NCI-H82 treated with DMSO at 0.1 percent for 48 hours (cell line): ENCODE results near the gene AHRR.
"Not testable (repeated sequence)": the region's sequence is repeated elsewhere in the genome, so short reads cannot be mapped to it uniquely, and the experiment has no call there.

Source experiments
- DNase-seq: peaks from one replicate; lab custom pipeline; 2025; ENCODE audit not compliant: unreplicated experiment; lab: John Stamatoyannopoulos, UW

AHRR gene

GRCh38 chr5:362978-363765 lies 41.7 kb downstream of the AHRR start:
- DNase-seq = no peak

GRCh38 chr5:364497-364896 lies 43.0 kb downstream of the AHRR start:
- no peak for DNase-seq

GRCh38 chr5:366541-367357 lies 45.2 kb downstream of the AHRR start:
- no peak for DNase-seq

DNA sequence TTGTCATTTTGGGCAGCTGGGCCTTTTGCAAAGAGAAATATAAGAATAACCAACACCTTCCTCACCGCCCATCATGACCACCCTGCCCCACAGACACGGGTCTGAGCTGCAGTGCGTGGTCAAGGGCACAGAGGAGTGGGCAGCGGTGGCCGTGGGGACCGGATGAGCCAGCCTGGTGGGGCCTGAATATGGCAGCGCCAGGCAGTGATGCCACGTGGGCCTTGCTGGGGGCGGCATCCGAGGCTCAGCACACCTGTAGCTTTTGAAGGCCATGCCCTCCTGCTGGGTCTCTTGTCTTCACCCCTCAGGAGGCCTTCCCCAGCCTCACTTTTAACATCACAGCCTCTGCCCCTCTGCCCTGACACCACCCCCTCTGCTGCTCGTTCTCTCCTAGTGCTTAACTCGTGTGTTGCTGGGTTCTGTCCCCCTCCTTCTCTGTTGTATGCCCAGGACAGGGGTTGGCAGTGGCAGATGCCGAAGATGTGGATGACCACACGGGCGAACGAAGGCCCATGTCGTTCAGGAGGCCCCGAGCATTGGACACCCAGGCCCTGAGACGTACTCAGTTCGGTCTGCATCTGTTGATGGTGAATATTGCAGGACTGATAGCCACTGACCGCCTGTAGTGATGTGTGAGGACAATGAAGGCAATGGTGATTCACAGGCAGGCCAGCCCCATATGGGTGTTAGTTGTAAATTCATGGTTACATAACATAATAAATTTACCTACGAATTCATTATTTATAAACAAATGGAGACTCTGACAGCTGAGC lies 46.0 kb downstream of the AHRR start:
- no peak for DNase-seq

DNA sequence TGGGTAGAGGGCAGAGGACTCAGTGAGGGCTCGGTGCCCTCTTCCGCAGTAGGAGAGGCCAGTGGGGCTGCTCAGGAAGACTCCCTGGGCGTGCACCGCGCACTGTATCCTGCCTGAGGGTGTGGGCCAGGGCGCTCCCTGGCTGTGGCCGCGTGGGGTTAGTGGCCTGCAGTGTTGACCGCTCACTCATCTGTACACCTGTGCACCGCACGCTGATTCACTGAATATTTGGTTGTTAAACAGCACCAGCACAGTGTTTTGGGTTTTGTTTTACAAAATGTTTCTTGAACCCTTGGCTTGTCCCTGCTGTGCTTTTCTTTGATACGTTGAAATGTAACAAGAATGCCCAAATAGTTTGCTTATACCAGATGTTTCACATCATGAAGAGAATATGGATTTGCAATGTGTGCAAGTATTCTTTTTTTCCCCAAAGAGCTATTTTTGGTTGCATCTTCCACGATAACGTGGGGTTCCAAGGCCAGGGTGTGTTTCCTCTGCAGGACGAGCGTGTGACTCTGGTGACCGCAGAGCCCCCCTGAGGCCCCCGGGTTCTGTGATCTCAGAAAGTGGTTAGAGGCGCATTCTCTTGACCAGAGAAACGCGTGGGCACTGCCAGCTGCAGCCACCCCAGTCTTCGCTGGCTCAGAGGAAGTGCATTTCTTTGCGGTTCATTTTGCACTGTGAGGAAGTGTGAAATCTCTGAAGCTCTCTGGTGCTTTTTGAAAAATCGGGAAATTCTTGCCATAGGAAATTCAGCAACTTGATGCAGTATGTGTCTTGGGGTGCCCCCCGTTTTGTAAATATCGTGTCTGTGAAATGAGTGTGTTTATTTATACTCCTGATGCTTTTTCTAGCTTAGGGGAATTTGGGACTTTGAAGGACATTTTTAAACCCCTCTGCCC lies 46.9 kb downstream of the AHRR start:
- DNase-seq = no peak

- no peak for DNase-seq
These were observed 47.8 kb downstream of the AHRR start for GRCh38 chr5:369151-369868.

GRCh38 chr5:369869-370236 lies 48.3 kb downstream of the AHRR start:
- DNase-seq = not testable (repeated sequence)

GRCh38 chr5:370311-370958 lies 48.9 kb downstream of the AHRR start:
- no peak for DNase-seq

DNA sequence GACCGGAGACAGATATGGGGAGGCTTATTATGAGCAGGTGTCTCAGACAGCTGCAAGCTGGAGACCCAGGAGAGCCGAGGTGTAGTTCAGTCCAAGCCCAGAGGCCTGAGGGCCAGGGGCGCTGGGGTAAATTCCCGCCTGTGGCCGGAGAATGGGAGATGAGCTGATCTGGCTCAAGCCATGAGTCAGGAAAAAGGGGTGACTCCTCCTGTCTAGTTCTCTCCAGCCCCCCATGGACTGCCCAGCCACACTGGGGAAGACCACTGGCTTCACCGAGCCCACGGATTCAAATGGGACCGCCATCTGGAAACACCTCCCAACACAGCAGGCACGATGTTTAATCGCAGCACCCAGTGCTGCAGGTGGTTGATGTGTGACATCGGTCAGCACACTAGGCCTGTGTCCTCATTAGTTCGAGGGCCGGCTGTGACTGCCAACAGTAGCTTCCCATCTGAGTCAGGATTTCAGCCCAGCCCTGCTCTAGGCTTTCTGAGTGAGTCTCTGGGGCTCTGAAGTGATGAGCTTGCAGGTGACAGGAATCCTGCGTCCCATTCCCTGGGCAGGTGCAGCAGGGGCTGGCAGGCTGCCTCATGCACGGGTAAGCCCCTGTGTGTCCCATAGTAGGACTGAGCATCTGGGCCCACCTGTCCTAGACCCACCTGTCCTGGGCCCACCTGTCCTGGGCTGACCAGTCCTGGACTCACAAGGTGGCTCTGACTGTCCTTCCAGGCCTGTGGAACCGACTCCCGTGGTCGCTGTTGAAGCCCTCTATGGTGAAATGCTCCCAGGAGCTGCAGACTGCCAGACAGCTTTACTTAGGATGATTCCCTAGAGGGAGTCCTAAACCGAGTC lies 49.7 kb downstream of the AHRR start:
- no peak for DNase-seq

DNA sequence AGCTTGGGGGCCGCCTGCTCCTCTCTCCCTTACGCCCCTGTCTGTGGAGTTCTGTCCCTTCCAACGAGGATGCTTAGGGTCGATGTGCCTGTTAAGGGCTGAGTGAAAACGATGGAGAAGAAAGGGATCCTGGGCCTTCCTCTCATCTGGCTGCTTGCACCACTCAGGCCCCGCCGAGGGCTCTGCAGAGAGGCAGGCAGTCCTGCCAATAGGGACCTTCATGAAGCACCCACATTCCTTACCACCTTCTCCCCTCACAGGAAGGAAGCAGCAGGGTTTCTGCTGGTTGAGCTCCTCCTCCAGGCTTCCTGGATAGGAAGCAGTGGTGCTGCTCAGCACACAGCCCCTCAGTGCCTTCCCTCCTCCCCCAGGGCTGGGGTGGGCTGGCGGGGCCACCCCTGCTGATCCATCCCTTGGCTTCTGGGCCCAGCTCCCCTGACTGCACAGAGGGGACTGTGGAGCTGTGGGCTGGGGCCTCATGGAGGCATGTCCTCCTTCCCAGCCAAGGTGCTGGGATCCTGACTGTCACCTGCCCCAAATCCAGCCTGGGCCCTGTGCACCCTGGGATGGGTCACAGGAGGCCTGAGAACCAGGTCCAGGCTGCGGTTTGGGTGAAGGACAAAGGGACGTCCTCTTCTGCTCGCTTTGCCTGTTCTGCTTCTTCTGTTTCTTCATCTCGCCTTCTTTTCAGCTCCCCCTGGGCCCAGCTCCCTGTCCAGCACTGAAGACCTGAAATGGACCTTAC lies 50.5 kb downstream of the AHRR start:
- no peak for DNase-seq

DNA sequence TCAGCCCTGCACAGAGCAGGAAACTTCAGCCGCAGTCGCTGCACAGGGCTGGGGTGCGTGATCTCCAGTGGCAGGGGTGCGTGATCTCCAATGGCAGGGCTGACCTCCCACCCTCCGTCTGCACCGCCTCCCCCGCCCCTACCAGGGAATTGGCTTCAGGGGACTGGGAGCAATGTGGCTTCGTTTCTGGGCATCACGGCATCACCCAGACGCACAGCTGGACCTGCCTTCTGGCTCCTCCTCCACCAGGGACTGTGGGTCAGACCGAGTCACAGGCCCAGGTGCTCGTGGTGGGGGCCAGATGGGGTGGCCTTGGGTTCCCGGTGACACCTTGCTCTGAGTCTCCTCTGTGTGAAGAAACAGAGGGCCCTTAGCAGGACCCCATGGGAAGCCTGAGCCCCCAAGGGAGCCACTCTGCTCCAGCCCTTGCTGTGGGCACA lies 51.1 kb downstream of the AHRR start:
- DNase-seq = no peak

DNA sequence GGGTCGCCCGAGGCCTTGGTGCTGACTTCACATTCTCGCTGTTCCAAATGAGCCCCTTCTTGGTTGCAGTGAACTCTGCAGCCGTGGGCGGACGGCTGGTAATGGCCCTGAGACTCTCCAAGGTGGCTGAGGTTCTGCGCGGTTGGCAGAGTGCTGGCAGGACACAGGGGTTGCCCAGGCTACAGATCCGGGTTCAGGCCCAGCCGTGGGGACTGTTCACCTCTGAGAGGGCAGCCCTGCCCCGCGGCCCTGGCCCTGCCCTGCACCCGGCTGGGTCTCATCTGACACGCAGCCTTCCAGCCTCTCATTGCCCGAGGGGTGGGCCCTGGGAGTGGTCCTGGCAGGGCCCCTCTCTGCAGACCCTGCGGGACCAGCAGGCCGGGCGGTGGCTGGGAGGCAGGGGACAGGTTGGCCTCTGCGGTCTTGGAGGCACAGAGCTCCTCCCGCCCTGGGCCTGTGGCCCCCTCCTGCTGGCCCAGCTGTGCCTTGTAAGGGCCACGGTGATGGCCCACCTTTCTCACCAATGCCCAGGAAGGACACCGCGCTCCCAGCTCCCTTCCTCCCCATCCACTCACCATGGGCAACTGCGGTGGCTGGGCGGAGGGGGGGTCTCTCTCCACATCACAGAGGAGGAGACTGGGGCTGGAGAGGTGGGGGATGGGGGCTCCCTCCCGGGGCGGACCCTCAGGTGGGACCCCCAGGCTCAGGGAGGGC lies 51.6 kb downstream of the AHRR start:
- no peak for DNase-seq

- no peak for DNase-seq
These were observed 52.4 kb downstream of the AHRR start for GRCh38 chr5:373710-374602.

- no peak for DNase-seq
These were observed 53.3 kb downstream of the AHRR start for GRCh38 chr5:374631-375335.

DNA sequence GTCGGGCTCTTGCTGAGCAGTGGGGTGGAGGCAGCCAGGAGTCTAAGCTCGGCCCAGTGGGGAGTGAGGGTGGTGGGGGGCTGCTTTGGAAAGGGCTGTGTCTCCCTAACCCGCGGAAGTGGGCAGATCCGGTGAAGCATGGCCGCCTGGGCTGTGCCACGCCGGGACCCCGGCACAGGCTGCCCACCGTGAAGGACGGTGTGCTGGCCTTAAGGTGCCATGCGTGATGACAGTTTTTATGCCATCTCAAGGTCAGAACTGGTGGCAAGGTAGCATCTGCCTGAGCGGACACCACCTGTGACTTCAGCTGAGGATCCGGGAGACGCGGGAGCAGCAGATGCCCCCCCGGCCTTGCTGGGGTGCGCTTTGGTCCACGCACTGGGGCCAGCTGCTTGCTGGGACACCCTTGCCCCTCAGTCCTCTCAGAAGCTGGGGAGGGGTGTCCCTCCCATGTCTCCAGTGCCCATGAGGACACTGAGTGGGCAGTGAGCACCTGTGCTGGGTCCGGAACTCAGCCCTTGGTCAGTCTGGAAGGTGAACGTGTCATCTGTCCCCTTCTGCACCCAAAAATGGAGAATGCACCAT lies 53.9 kb downstream of the AHRR start:
- no peak for DNase-seq
